ENCODE results near the gene EPYC.

Gene EPYC

DNA sequence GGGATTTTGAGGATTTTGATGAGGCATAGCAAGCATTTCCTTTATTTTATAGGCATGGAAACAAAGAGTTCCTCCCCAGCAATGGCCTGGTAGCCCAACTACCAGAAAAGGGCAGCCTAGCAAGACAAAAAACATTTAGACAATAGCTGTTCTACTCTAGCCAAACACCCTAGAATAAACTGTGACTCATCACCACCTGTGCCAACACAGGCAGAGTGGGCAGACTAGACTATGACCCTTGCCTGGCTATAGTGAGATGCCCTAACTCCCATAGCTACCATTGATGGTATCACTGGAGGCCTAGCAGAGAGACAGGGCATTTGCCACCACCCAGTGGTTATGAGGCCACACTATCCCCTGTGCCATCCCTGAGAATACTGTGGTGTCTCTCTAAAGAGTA lies 34.3 kb downstream of the EPYC start:
- DNase-seq (ENCODE audit: insufficient read length, low spot score) (no peak), FAIRE-seq (no peak)
- TF ChIP-seq, protein P1, sequence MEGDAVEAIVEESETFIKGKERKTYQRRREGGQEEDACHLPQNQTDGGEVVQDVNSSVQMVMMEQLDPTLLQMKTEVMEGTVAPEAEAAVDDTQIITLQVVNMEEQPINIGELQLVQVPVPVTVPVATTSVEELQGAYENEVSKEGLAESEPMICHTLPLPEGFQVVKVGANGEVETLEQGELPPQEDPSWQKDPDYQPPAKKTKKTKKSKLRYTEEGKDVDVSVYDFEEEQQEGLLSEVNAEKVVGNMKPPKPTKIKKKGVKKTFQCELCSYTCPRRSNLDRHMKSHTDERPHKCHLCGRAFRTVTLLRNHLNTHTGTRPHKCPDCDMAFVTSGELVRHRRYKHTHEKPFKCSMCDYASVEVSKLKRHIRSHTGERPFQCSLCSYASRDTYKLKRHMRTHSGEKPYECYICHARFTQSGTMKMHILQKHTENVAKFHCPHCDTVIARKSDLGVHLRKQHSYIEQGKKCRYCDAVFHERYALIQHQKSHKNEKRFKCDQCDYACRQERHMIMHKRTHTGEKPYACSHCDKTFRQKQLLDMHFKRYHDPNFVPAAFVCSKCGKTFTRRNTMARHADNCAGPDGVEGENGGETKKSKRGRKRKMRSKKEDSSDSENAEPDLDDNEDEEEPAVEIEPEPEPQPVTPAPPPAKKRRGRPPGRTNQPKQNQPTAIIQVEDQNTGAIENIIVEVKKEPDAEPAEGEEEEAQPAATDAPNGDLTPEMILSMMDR (IDR thresholded peaks at IDR 0.05; ENCODE audit: insufficient read depth, missing control alignments), result no peak

DNA sequence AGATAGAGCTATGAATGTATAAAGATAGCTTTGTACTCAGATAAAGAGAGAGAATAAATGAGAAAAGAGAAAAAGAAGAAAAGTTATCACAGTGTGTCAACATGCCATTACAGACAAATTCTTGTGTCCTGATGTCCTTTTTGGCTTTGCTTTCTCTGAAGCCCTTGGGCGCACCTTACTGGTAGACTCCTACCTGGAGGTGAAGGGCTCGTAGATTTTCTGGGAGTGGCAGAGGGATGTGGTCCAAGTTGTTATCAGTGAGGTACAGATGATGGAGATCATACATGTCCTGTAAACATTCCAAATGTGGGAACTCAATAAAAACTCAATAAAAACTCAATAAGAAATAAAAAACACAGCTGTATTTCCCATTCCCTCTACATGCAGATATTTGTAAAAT lies 34.9 kb downstream of the EPYC start:
- no peak for FAIRE-seq
- TF ChIP-seq, protein P1 (IDR thresholded peaks at IDR 0.05; ENCODE audit: insufficient read depth, missing control alignments), result no peak

GRCh38 chr12:90969346-90969745 lies 35.4 kb downstream of the EPYC start:
- TF ChIP-seq, protein P1 (IDR thresholded peaks at IDR 0.05; ENCODE audit: insufficient read depth, missing control alignments), result no peak
- FAIRE-seq (no peak), DNase-seq (ENCODE audit: insufficient read length, low spot score) (no peak)

More for the DNA sequence above, 34.9 kb downstream of the EPYC start:
- DNase-seq (ENCODE audit: insufficient read length, low spot score), result no peak

DNA sequence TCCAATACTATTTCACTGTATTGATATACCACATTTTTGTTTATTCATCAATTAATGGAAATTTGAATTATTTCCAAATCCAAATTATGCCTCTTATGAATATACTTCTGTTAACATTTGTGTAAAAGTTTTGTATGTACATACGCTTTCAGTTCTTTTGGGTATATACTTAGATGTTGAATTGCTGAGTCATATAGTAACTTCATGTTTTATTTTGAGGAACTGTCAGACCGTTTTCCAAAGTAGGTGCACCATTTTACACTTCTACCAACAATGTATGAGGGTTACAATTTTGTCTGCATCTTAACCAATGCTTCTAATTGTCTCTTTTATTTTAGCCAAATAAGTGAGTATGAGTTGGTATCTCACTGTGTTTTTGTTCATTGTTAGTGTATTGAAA lies 39.6 kb downstream of the EPYC start:
- TF ChIP-seq, protein P1 (IDR thresholded peaks at IDR 0.05; ENCODE audit: insufficient read depth, missing control alignments), result no peak
- no peak for DNase-seq (ENCODE audit: insufficient read length, low spot score)
- no peak for FAIRE-seq

DNA sequence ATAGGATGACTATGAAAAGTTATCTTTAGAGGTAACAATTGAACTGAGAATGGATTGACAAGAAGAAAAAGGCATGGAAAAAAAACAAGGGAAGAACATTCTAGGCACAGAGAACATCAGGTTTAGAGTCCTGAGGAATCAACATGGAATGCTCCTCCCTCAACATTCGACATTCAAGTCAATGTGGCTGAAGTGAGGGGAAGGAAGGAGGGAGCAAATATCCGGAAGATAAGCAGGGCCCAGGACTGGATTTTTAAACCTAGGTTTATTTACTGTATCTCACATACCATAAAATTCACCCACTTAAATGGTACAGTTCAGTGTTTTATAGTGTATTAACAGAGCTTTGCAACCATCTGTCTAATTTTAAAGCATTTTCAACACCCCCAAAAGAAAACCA lies 40.2 kb downstream of the EPYC start:
- DNase-seq (ENCODE audit: insufficient read length, low spot score) (no peak), FAIRE-seq (no peak)
- TF ChIP-seq, protein P1 (IDR thresholded peaks at IDR 0.05; ENCODE audit: insufficient read depth, missing control alignments), result no peak

DNA sequence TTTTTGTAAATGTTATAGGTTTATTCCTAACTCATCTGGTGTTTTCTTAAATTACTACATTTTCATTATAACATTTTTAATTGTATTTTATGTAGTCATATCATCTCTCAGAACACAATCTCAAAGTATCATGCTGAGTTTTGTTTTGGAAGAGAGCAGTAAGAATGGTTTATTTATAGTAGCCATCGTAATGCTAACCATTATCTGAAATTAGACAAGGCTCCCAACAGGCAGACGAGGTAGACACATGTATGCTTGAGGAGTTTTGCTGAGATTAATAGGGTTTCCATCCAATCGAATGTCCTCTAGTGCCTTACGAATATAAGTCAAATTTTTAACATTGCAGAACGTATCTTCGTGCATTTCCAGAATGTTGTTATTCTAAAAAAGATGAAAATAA lies 40.8 kb downstream of the EPYC start:
- DNase-seq (ENCODE audit: insufficient read length, low spot score) (no peak), FAIRE-seq (no peak)
- TF ChIP-seq, protein P1 (IDR thresholded peaks at IDR 0.05; ENCODE audit: insufficient read depth, missing control alignments), result no peak

GRCh38 chr12:90961154-90961553 lies 43.6 kb downstream of the EPYC start:
- TF ChIP-seq, protein P1 (IDR thresholded peaks at IDR 0.05; ENCODE audit: insufficient read depth, missing control alignments), result no peak
- peak; percentile 63 for FAIRE-seq

More at GRCh38 chr12:90961154-90961553, 43.6 kb downstream of the EPYC start:
- DNase-seq (ENCODE audit: insufficient read length, low spot score), result no peak

Data from D721Med (cell line).